GM23248 (cell line): ENCODE results near the gene RPS19. TPM values are rescaled to one million over a fixed set of nuclear protein-coding genes. Genes with fewer than 3 reads are reported as not detected.

Experiments
- DNase-seq: peaks from one replicate; pipeline ENCODE4 v3.0.0-alpha.2; 2015
- H2AFZ ChIP-seq: fragments of 200-600 bp; sonication (generic); 2 replicates; pipeline ENCODE4 v1.6.1; 2016; ENCODE audit warnings: antibody characterized with exemption
- H3F3A ChIP-seq: fragments of 200-600 bp; sonication (generic); 2 replicates; pipeline ENCODE4 v1.6.1; 2016; ENCODE audit warnings: mild to moderate bottlenecking, antibody characterized with exemption, mixed run types; ENCODE audit not compliant: insufficient read depth
- H3K27ac ChIP-seq: fragments of 200-600 bp; sonication (generic); 2 replicates; pipeline ENCODE4 v1.5.1; 2016; ENCODE audit warnings: mild to moderate bottlenecking
- H3K27me3 ChIP-seq: fragments of 200-600 bp; sonication (generic); replicated peaks from 2 replicates; pipeline ENCODE4 v1.6.1; 2016; ENCODE audit warnings: mild to moderate bottlenecking; ENCODE audit not compliant: insufficient read depth
- H3K36me3 ChIP-seq: fragments of 200-600 bp; sonication (generic); 2 replicates; pipeline ENCODE4 v1.6.1; 2016; ENCODE audit warnings: low read depth, mild to moderate bottlenecking
- H3K4me1 ChIP-seq: fragments of 200-600 bp; sonication (generic); 2 replicates; pipeline ENCODE4 v1.6.1; 2016; ENCODE audit warnings: mild to moderate bottlenecking; ENCODE audit not compliant: insufficient read depth
- H3K4me2 ChIP-seq: fragments of 200-600 bp; sonication (generic); one replicate; pipeline ENCODE4 v1.6.1; 2016; ENCODE audit warnings: mild to moderate bottlenecking; ENCODE audit not compliant: unreplicated experiment
- H3K4me3 ChIP-seq: fragments of 200-600 bp; sonication (generic); 2 replicates; pipeline ENCODE4 v1.5.1; 2016; ENCODE audit warnings: mild to moderate bottlenecking
- H3K79me2 ChIP-seq: fragments of 200-600 bp; sonication (generic); 2 replicates; pipeline ENCODE4 v1.6.1; 2016; ENCODE audit warnings: mild to moderate bottlenecking; ENCODE audit not compliant: insufficient read depth
- H3K9ac ChIP-seq: fragments of 200-600 bp; sonication (generic); 2 replicates; pipeline ENCODE4 v1.6.1; 2016; ENCODE audit warnings: mild to moderate bottlenecking
- H3K9me2 ChIP-seq: fragments of 200-600 bp; sonication (generic); 2 replicates; pipeline ENCODE4 v1.6.1; 2016; ENCODE audit warnings: mixed run types, mild to moderate bottlenecking, moderate library complexity; ENCODE audit not compliant: insufficient read depth
- H3K9me3 ChIP-seq: fragments of 200-600 bp; sonication (generic); one replicate; pipeline ENCODE4 v1.6.1; 2017; ENCODE audit warnings: low read depth
- H4K20me1 ChIP-seq: fragments of 200-600 bp; sonication (generic); 2 replicates; pipeline ENCODE4 v1.6.0; 2016; ENCODE audit not compliant: insufficient read depth
- EZH2 ChIP-seq: fragments of 200-600 bp; sonication (generic); IDR thresholded peaks from 2 replicates; pipeline ENCODE4 v1.6.1; 2018; ENCODE audit warnings: antibody characterized with exemption, mild to moderate bottlenecking; ENCODE audit not compliant: insufficient read depth, poor library complexity, severe bottlenecking
- EZH2phosphoT487 ChIP-seq: fragments of 200-600 bp; sonication (generic); IDR thresholded peaks from 2 replicates; pipeline ENCODE4 v1.6.1; 2018; ENCODE audit warnings: antibody characterized with exemption, moderate library complexity, mild to moderate bottlenecking, low read depth; ENCODE audit not compliant: insufficient read depth
- WGBS, 2 experiments: methylation state at CpG; one replicate each; pipeline ENCODE4 v1.1.6; 2015 to 2017; ENCODE audit warnings: low lambda C conversion rate in 2 of 2, low coverage in 1 of 2; ENCODE audit errors: missing lambda C conversion rate in 2 of 2; 5-methylcytosine and 5-hydroxymethylcytosine counted together
- in situ Hi-C: fragments of 300-500 bp; cut with MboI; formaldehyde crosslinking; loops from 2 replicates; pipeline ENCODE4 v1.15.0; 2020
- polyA plus RNA-seq: library from polyadenylated mRNA; unstranded; fragments of >200 nt; fragmentation: Nextera tagmentation; extraction: Ambion mirVana; gene quantifications from 2 replicates; pipeline ENCODE4 v1.2.1, GENCODE V29; 2016
- total RNA-seq: library from RNA; depleted of rRNA; stranded (reverse); fragments of >200 nt; shearing (Covaris generic); gene quantifications from 2 replicates; pipeline ENCODE4 v1.2.3, GENCODE V29; 2014

Gene RPS19
- total and polyA plus RNA-seq, 2 experiments from 2014 or later = 881 to 2,316 TPM

GRCh38 chr19:41904118-41904870 is 44.2 kb downstream of the RPS19 start:
- no peak for DNase-seq
- H4K20me1 ChIP-seq = no peaks in the 10 kb centered on the region
- peaks cover 11% of the 10 kb centered on the region; the same call in 1 of the 2 replicates for H3K36me3 ChIP-seq
- no peak overlapping the region for H2AFZ ChIP-seq
- H3F3A ChIP-seq = no peaks in the 10 kb centered on the region
- no peak overlapping the region for H3K27ac ChIP-seq
- TF ChIP-seq EZH2 (no peak), EZH2phosphoT487 (no peak)
- H3K4me3 ChIP-seq = no peak overlapping the region
- H3K9me3 ChIP-seq = no peaks in the 10 kb centered on the region
- no peaks in the 10 kb centered on the region for H3K79me2 ChIP-seq
- in situ Hi-C loops = no loop called here
- 94 to 99% methylated on average over 11 to 30 of the region's 30 CpGs for WGBS, 2 experiments
- H3K4me1 ChIP-seq = no peaks in the 10 kb centered on the region
- H3K27me3 ChIP-seq = no peaks in the 10 kb centered on the region
- H3K9ac ChIP-seq = no peak overlapping the region
- no peaks in the 10 kb centered on the region for H3K9me2 ChIP-seq
- no peak overlapping the region for H3K4me2 ChIP-seq

DNA sequence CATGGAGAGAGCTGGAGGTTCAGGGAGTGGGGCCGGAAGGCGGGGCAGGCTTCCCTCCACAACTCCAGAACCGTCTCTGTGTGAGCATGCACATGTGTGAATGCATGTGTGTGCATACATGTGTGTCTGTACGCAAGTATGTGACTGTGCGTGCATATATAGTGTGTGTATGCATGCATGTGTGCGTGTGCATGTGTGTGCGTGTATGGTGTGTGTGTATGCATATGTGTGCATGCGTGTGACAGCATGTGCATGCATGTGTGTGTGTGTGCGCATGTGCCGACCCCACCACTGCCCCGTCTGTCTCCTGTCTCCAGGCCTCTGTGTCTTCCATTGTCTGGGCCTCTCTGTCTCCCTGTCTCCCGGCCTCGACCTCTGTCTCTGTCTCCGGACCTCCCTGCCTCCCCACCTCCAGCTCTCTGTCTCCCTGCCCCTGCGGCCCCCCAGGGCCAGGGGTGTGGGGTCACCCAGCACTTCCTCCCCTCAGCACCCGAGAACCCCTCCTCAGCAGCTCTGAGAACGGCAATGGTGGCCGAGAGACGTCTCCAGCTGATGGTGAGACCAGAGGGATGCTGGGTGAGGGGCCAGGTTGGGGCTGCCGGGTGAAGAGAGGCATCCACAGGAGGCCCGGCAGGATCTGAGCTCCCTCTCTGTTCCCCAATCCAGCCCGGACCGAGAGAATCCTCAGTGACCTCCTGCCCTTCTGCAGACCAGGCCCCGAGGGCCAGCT is 45.4 kb downstream of the RPS19 start:
- Histone ChIP-seq H3K9me2 (no peaks in the 10 kb centered on the region), H2AFZ (no peak overlapping the region), H3K4me2 (no peak overlapping the region), H3K9ac (no peak overlapping the region), H4K20me1 (no peaks in the 10 kb centered on the region), H3K4me1 (no peaks in the 10 kb centered on the region), H3K79me2 (no peaks in the 10 kb centered on the region), H3K27me3 (no peaks in the 10 kb centered on the region), H3K36me3 (peaks cover 7% of the 10 kb centered on the region; the same call in 1 of the 2 replicates), H3K27ac (no peak overlapping the region), H3F3A (no peaks in the 10 kb centered on the region), H3K9me3 (no peaks in the 10 kb centered on the region), H3K4me3 (no peak overlapping the region)
- DNase-seq = no peak
- TF ChIP-seq EZH2 (no peak), EZH2phosphoT487 (no peak)
- WGBS, 2 experiments = 84 to 88% methylated on average over 24 of the region's 24 CpGs
- in situ Hi-C loops = no loop called here

DNA sequence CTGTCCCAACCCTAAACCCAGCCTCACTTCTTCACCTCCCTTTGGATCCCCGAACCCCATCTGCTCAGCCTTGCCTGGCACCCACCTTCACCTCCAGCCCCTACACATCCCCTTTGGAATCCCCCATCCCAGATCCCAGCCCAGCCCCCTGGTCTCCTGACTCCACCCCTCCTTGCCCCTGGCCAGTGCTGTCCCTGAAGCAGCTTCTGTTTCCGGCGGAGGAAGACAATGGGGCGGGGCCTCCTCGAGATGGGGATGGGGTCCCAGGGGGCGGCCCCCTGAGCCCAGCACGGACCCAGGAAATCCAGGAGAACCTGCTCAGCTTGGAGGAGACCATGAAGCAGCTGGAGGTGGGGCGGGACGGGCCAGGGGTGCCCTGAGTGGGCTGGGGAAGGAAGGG is 46.2 kb downstream of the RPS19 start:
- Histone ChIP-seq H3K36me3 (peaks cover 6% of the 10 kb centered on the region; the same call in 1 of the 2 replicates), H3K4me1 (no peaks in the 10 kb centered on the region), H3K79me2 (no peaks in the 10 kb centered on the region), H3K9me2 (no peaks in the 10 kb centered on the region), H4K20me1 (no peaks in the 10 kb centered on the region), H3K4me2 (no peak overlapping the region), H3K27me3 (peaks cover 5% of the 10 kb centered on the region; the same call in 1 of the 2 replicates), H3K9me3 (no peaks in the 10 kb centered on the region), H3F3A (no peaks in the 10 kb centered on the region), H3K4me3 (no peak overlapping the region), H2AFZ (no peak overlapping the region), H3K9ac (no peak overlapping the region), H3K27ac (no peak overlapping the region)
- in situ Hi-C loops = no loop called here
- no peak for TF ChIP-seq EZH2phosphoT487
- TF ChIP-seq EZH2 = no peak
- 67% methylated on average over 7 to 9 of the region's 9 CpGs for WGBS, 2 experiments
- no peak for DNase-seq

DNA sequence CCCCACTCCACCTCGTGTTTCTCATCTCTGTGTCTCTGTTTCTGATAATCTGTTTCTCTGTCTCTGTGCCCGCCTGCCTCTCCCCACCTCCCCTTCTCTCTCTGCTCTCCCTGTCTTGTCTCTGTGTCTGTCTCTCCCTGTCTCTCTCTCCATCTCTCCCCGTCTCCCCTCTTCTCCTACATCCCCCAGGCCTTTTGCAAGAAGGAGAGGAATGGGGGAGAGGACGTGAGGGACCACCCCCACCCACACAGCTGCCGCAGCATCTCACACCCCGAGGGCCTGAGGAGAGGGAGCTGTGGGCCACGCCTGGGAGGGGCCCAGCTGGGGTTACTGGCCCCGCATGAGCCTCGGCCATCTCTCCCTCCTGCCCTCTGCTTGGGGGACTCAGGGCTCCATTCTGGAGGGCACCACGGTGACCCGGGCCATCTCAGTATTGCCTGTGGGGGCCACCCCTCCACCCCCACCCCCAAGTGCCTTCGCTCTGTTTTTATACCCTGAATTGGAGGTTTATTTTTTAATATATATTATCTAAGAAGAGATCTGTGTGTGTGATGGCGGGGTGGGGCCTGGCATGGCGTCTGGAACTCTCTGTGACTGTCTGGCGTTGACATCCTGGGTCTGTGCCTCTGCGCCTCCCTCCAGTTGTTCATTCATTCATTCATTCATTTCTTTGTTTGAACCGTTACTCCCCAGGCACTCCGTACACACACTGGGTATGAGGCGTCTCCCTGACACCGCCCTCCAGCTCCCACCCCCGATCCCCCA is 47.0 kb downstream of the RPS19 start:
- TF ChIP-seq EZH2phosphoT487 = no peak
- no peak for TF ChIP-seq EZH2
- no peak overlapping the region for H3K27ac ChIP-seq
- H3K9me3 ChIP-seq = no peaks in the 10 kb centered on the region
- no peaks in the 10 kb centered on the region for H3K9me2 ChIP-seq
- peaks cover 6% of the 10 kb centered on the region; the same call in 1 of the 2 replicates for H3K36me3 ChIP-seq
- peaks cover 13% of the 10 kb centered on the region for H3K27me3 ChIP-seq
- H3F3A ChIP-seq = no peaks in the 10 kb centered on the region
- H3K4me3 ChIP-seq = no peak overlapping the region
- H3K4me1 ChIP-seq = no peaks in the 10 kb centered on the region
- no peak overlapping the region for H3K4me2 ChIP-seq
- H4K20me1 ChIP-seq = no peaks in the 10 kb centered on the region
- H3K79me2 ChIP-seq = no peaks in the 10 kb centered on the region
- H2AFZ ChIP-seq = no peak overlapping the region
- in situ Hi-C loops = no loop called here
- DNase-seq = no peak
- H3K9ac ChIP-seq = no peak overlapping the region
- 82 to 84% methylated on average over 19 to 21 of the region's 21 CpGs for WGBS, 2 experiments
